H1 (cell line): ENCODE results near the gene SNAP25. TPM values are rescaled to one million over a fixed set of nuclear protein-coding genes. Genes with fewer than 3 reads are reported as not detected.

ENCODE experiments used
- CTCF ChIA-PET: fragments of 300-600 bp; sonication (Branson Sonifier 250); formaldehyde crosslinking; loops from one replicate; lab custom pipeline; 2021; ENCODE audit not compliant: partially characterized antibody; lab: Charles Lee
- POLR2A ChIA-PET: fragments of 300-600 bp; sonication (Branson Sonifier 250); formaldehyde crosslinking; loops from one replicate; lab custom pipeline; 2021; ENCODE audit warnings: inconsistent platforms; ENCODE audit not compliant: partially characterized antibody; lab: Charles Lee
- DNase-seq, 2 experiments: peaks; one replicate each; pipeline versions ENCODE4 v3.0.0 to v3.0.0-alpha.2; 2010 to 2022; ENCODE audit warnings: low spot score in 2 of 2, low read depth in 1 of 2, mixed read lengths in 1 of 2
- FAIRE-seq: peaks from 2 replicates; lab custom pipeline; 2011; peaks lifted over from hg19 to GRCh38; lab: Jason Lieb, UNC
- H2AFZ ChIP-seq: 2 replicates; pipeline ENCODE4 v1.8.1; 2012; ENCODE audit warnings: low read length, inconsistent platforms
- H2AK5ac ChIP-seq: 2 replicates; pipeline ENCODE4 v1.6.1; 2013; ENCODE audit warnings: low read depth, low read length
- H2BK120ac ChIP-seq: replicated peaks from 2 replicates; pipeline ENCODE3; 2013; ENCODE audit warnings: low read depth, low read length, inconsistent platforms
- H2BK12ac ChIP-seq: 2 replicates; pipeline ENCODE4 v1.6.1; 2013; ENCODE audit warnings: low read depth, low read length
- H2BK15ac ChIP-seq: 2 replicates; pipeline ENCODE4 v1.6.1; 2013; ENCODE audit warnings: low read length
- H2BK20ac ChIP-seq: 2 replicates; pipeline ENCODE4 v1.6.1; 2013; ENCODE audit warnings: low read length
- H2BK5ac ChIP-seq: 2 replicates; pipeline ENCODE4 v1.6.1; 2013; ENCODE audit warnings: low read depth, low read length
- H3K14ac ChIP-seq: 2 replicates; pipeline ENCODE4 v1.6.1; 2013; ENCODE audit warnings: inconsistent platforms; ENCODE audit not compliant: insufficient read length
- H3K18ac ChIP-seq: 2 replicates; pipeline ENCODE4 v1.6.1; 2013; ENCODE audit warnings: low read length; ENCODE audit errors: extremely low read depth
- H3K23ac ChIP-seq: 2 replicates; pipeline ENCODE4 v1.6.1; 2013; ENCODE audit warnings: inconsistent platforms; ENCODE audit not compliant: insufficient read length
- H3K23me2 ChIP-seq: 2 replicates; pipeline ENCODE4 v1.6.1; 2013; ENCODE audit warnings: low read depth, low read length
- H3K27ac ChIP-seq: 2 replicates; pipeline ENCODE4 v1.6.1; 2011; ENCODE audit warnings: low read depth, low read length, inconsistent platforms
- H3K27me3 ChIP-seq, 4 experiments: replicated peaks in 1 of 4; 1 replicate in 1 of 4; 2 replicates in 3 of 4; pipeline versions ENCODE4 v1.6.1 to v1.8.1; 2011 to 2013; ENCODE audit warnings: low read length in 3 of 4, mild to moderate bottlenecking in 3 of 4, inconsistent platforms in 2 of 4, mixed read lengths in 2 of 4, moderate library complexity in 1 of 4; ENCODE audit not compliant: control insufficient read depth in 3 of 4, insufficient read depth in 3 of 4; ENCODE audit errors: extremely low read depth in 1 of 4
- H3K36me3 ChIP-seq, 4 experiments: 2 replicates each; pipeline versions ENCODE4 v1.6.1 to v1.8.1; 2011 to 2013; ENCODE audit warnings: mild to moderate bottlenecking in 4 of 4, low read length in 3 of 4, moderate library complexity in 2 of 4, control low read depth in 1 of 4, inconsistent platforms in 1 of 4; ENCODE audit not compliant: insufficient read depth in 4 of 4, control insufficient read depth in 2 of 4
- H3K4ac ChIP-seq: replicated peaks from 2 replicates; pipeline ENCODE3; 2013; ENCODE audit warnings: low read length, low read depth, mixed read lengths, inconsistent platforms; ENCODE audit not compliant: insufficient read length
- H3K4me1 ChIP-seq, 4 experiments: replicated peaks in 1 of 4; 1 replicate in 1 of 4; 2 replicates in 3 of 4; pipeline versions ENCODE4 v1.6.1 to v1.8.1; 2011 to 2013; ENCODE audit warnings: low read length in 3 of 4, inconsistent platforms in 2 of 4, mixed read lengths in 1 of 4; ENCODE audit not compliant: insufficient read depth in 4 of 4, control insufficient read depth in 3 of 4
- H3K4me2 ChIP-seq, 2 experiments: 2 replicates each; pipeline versions ENCODE4 v1.6.1 to v1.8.1; 2011 to 2013; ENCODE audit warnings: low read depth in 2 of 2, low read length in 2 of 2, control low read depth in 1 of 2, inconsistent platforms in 1 of 2, mild to moderate bottlenecking in 1 of 2; ENCODE audit not compliant: insufficient read depth in 1 of 2
- H3K4me3 ChIP-seq, 4 experiments: fragments of 200-600, 300-600 bp in 1 of 4; sonication (generic), shearing (Covaris generic), sonication (Bioruptor Twin) in 1 of 4; 2 replicates each; pipeline versions ENCODE4 v1.5.1 to v1.8.1; 2011 to 2016; ENCODE audit warnings: low read length in 4 of 4, low read depth in 3 of 4, control low read depth in 2 of 4, inconsistent platforms in 2 of 4, mild to moderate bottlenecking in 2 of 4, mixed read lengths in 1 of 4, moderate library complexity in 1 of 4; ENCODE audit not compliant: insufficient read depth in 2 of 4; ENCODE audit errors: extremely low read depth in 1 of 4
- H3K56ac ChIP-seq: replicated peaks from 2 replicates; pipeline ENCODE3; 2013; ENCODE audit warnings: low read depth, mild to moderate bottlenecking, mixed read lengths, low read length, inconsistent platforms; ENCODE audit not compliant: insufficient read length
- H3K79me1 ChIP-seq: 2 replicates; pipeline ENCODE4 v1.6.1; 2013; ENCODE audit warnings: low read depth, low read length, control low read depth
- H3K79me2 ChIP-seq, 2 experiments: 2 replicates each; pipeline versions ENCODE4 v1.6.1 to v1.8.1; 2012 to 2013; ENCODE audit warnings: low read length in 2 of 2, mild to moderate bottlenecking in 2 of 2, inconsistent platforms in 1 of 2; ENCODE audit not compliant: insufficient read depth in 2 of 2, control insufficient read depth in 1 of 2
- H3K9ac ChIP-seq, 4 experiments: replicated peaks in 1 of 4; 1 replicate in 1 of 4; 2 replicates in 3 of 4; pipeline versions ENCODE4 v1.6.1 to v1.8.1; 2011 to 2013; ENCODE audit warnings: low read depth in 3 of 4, low read length in 3 of 4, control low read depth in 2 of 4, mild to moderate bottlenecking in 2 of 4, moderate library complexity in 2 of 4, inconsistent platforms in 1 of 4; ENCODE audit errors: extremely low read depth in 1 of 4
- H3K9me3 ChIP-seq, 2 experiments: 2 replicates each; pipeline versions ENCODE4 v1.6.1 to v1.8.1; 2012 to 2013; ENCODE audit warnings: mild to moderate bottlenecking in 2 of 2, moderate library complexity in 2 of 2, control low read depth in 1 of 2, inconsistent platforms in 1 of 2, low read depth in 1 of 2, low read length in 1 of 2, mixed read lengths in 1 of 2; ENCODE audit not compliant: insufficient read depth in 2 of 2
- H4K20me1 ChIP-seq, 2 experiments: replicated peaks in 1 of 2; 2 replicates each; pipeline versions ENCODE3 to v1.8.1; 2011 to 2013; ENCODE audit warnings: inconsistent platforms in 2 of 2, low read length in 2 of 2, mild to moderate bottlenecking in 1 of 2; ENCODE audit not compliant: insufficient read depth in 2 of 2, control insufficient read depth in 1 of 2
- H4K5ac ChIP-seq: 2 replicates; pipeline ENCODE4 v1.6.1; 2013; ENCODE audit warnings: low read length, low read depth, mixed read lengths, inconsistent platforms; ENCODE audit not compliant: insufficient read length
- H4K8ac ChIP-seq: 2 replicates; pipeline ENCODE4 v1.8.0; 2013; ENCODE audit warnings: mild to moderate bottlenecking, moderate library complexity, low read length, inconsistent platforms; ENCODE audit not compliant: insufficient read depth; ENCODE audit errors: extremely low read depth
- H4K91ac ChIP-seq: replicated peaks from 2 replicates; pipeline ENCODE3; 2013; ENCODE audit warnings: low read length, mixed read lengths, inconsistent platforms; ENCODE audit not compliant: insufficient read length
- CREB1 ChIP-seq: IDR thresholded peaks from 2 replicates; pipeline ENCODE4 v1.6.1; 2012; ENCODE audit warnings: inconsistent platforms
- JUN ChIP-seq: IDR thresholded peaks from 2 replicates; pipeline ENCODE4 v1.6.1; 2011; ENCODE audit warnings: low read depth, mild to moderate bottlenecking, improper control_type of control experiment, low read length
- JUND ChIP-seq: IDR thresholded peaks from 2 replicates; pipeline ENCODE4 v1.6.1; 2011; ENCODE audit warnings: mild to moderate bottlenecking, improper control_type of control experiment, low read length
- KDM1A ChIP-seq: fragments of 200-600, 300-600 bp; sonication (generic); IDR thresholded peaks from 2 replicates; pipeline ENCODE4 v1.7.1; 2016; ENCODE audit warnings: mild to moderate bottlenecking, low read length, borderline replicate concordance
- POLR2AphosphoS5 ChIP-seq: IDR thresholded peaks from 2 replicates; pipeline ENCODE4 v1.6.1; 2011; ENCODE audit warnings: low read depth, low read length
- POU5F1 ChIP-seq: IDR thresholded peaks from 2 replicates; pipeline ENCODE4 v1.6.1; 2011; ENCODE audit warnings: low read depth, mild to moderate bottlenecking, low read length, moderate library complexity
- RBBP5 ChIP-seq: IDR thresholded peaks from 2 replicates; pipeline ENCODE4 v1.7.1; 2012; ENCODE audit warnings: low read depth, mild to moderate bottlenecking, inconsistent platforms, low read length, moderate library complexity, borderline replicate concordance
- RXRA ChIP-seq: IDR thresholded peaks from 2 replicates; pipeline ENCODE4 v1.6.1; 2011; ENCODE audit warnings: low read depth, mild to moderate bottlenecking, low read length, moderate library complexity; ENCODE audit not compliant: insufficient read depth
- SAP30 ChIP-seq: fragments of 300-600 bp; sonication (generic); IDR thresholded peaks from 2 replicates; pipeline ENCODE4 v1.7.1; 2012; ENCODE audit warnings: low read length, moderate library complexity, mild to moderate bottlenecking, inconsistent platforms; ENCODE audit not compliant: insufficient read depth, insufficient replicate concordance
- SIN3A ChIP-seq, 2 experiments: IDR thresholded peaks in 1 of 2; conservative IDR thresholded peaks in 1 of 2; 2 replicates each; pipeline ENCODE4 v1.6.1; 2011 to 2012; ENCODE audit warnings: low read length in 2 of 2, improper control_type of control experiment in 1 of 2, low read depth in 1 of 2, mild to moderate bottlenecking in 1 of 2
- SIX5 ChIP-seq: IDR thresholded peaks from 2 replicates; pipeline ENCODE4 v1.6.1; 2011; ENCODE audit warnings: mild to moderate bottlenecking, low read depth, low read length
- TAF1 ChIP-seq: IDR thresholded peaks from 2 replicates; pipeline ENCODE4 v1.6.1; 2011; ENCODE audit warnings: mild to moderate bottlenecking, low read depth, low read length
- ZNF274 ChIP-seq: IDR thresholded peaks from 2 replicates; pipeline ENCODE4 v1.7.0; 2012; ENCODE audit warnings: low read length, borderline replicate concordance; ENCODE audit errors: extremely low read depth
- WGBS, 2 experiments: shearing (Covaris generic) in 1 of 2; methylation state at CpG; one replicate each; pipeline versions ENCODE4 v1.1.6 to v1.1.7; 2013 to 2015; ENCODE audit warnings: low lambda C conversion rate in 2 of 2, mixed read lengths in 2 of 2, inconsistent platforms in 1 of 2, low coverage in 1 of 2, missing lambda C conversion rate in 1 of 2; ENCODE audit not compliant: insufficient replicate concordance in 2 of 2, insufficient coverage in 1 of 2, insufficient read length in 1 of 2; ENCODE audit errors: extremely low coverage in 1 of 2, missing lambda C conversion rate in 1 of 2; 5-methylcytosine and 5-hydroxymethylcytosine counted together
- polyA plus RNA-seq, 7 experiments: library from polyadenylated mRNA; depleted of rRNA in 3 of 7; stranded (reverse) in 5 of 7; unstranded in 2 of 7; fragments of >200 nt in 5 of 7; fragments of 200-250 nt in 2 of 7; gene quantifications; 1 replicate in 5 of 7; 2 replicates in 1 of 7; 4 replicates in 1 of 7; pipeline versions ENCODE4 v1.2.1 to v1.2.3, GENCODE V29; 2011 to 2013; ENCODE audit warnings: missing spikeins in 2 of 7, mixed read lengths in 2 of 7
- total RNA-seq: library from RNA; stranded (reverse); fragmentation: NEBNext Ultra II Directional; extraction: Animal tissue kit (Norgen Biotek cat#: 25700); gene quantifications from 2 replicates; pipeline ENCODE4 v1.2.1, GENCODE V29; 2021

Gene SNAP25
- total and polyA plus RNA-seq, 2 of the 8 experiments (the other 6 are each of a cell fraction or from before 2014, with no cell fraction given) = 0.51 to 0.52 TPM

GRCh38 chr20:10261702-10262101 is 43.1 kb downstream of the SNAP25 start:
- no peak overlapping the region for H2BK120ac ChIP-seq
- ChIA-PET POLR2A (no interaction called here), CTCF (interaction anchor here (0.6 to 2.1 kb wide), 5 partner anchors 8 to 375 kb away, joined by 3 to 6 read pairs (median 4); no protein-coding TSS in a partner anchor)
- H3K9me3 ChIP-seq = no peaks in the 10 kb centered on the region
- H2BK20ac ChIP-seq = no peak overlapping the region
- no peak overlapping the region for H4K5ac ChIP-seq
- no peak overlapping the region for H3K4ac ChIP-seq
- no peak overlapping the region for H3K23ac ChIP-seq
- no peaks in the 10 kb centered on the region for H3K27me3 ChIP-seq
- no peak overlapping the region for H4K91ac ChIP-seq
- H3K4me1 ChIP-seq = peaks cover 0 to 6% (median 4%) of the 10 kb centered on the region in 4 experiments; a peak in 3 of 7 replicates
- H3K27ac ChIP-seq = no peak overlapping the region
- H3K79me2 ChIP-seq = no peaks in the 10 kb centered on the region
- no peaks in the 10 kb centered on the region for H3K23me2 ChIP-seq
- H2BK15ac ChIP-seq = no peak overlapping the region
- H3K56ac ChIP-seq = no peak overlapping the region
- H2BK5ac ChIP-seq = no peak overlapping the region
- H3K79me1 ChIP-seq = no peaks in the 10 kb centered on the region
- H3K4me2 ChIP-seq = no peak overlapping the region
- no peak overlapping the region for H2AK5ac ChIP-seq
- no peak overlapping the region for H2BK12ac ChIP-seq
- no peak overlapping the region for H3K4me3 ChIP-seq
- peaks cover 0 to 2% of the 10 kb centered on the region in 2 experiments for H4K20me1 ChIP-seq
- H3K18ac ChIP-seq = no peak overlapping the region
- 94% methylated on average over 2 of the region's 2 CpGs; no CpG with 5 or more reads in 1 of the 2 experiments for WGBS, 2 experiments
- H4K8ac ChIP-seq = no peak overlapping the region
- H3K14ac ChIP-seq = no peak overlapping the region
- FAIRE-seq (no peak), DNase-seq (no peak)
- no peaks in the 10 kb centered on the region for H3K36me3 ChIP-seq
- no peak overlapping the region for H2AFZ ChIP-seq
- TF ChIP-seq TAF1 = no peak
- no peak for TF ChIP-seq JUND
- TF ChIP-seq SAP30 = no peak
- no peak for TF ChIP-seq RBBP5
- no peak for TF ChIP-seq POU5F1
- TF ChIP-seq RXRA = no peak
- TF ChIP-seq JUN = no peak
- TF ChIP-seq POLR2AphosphoS5 = no peak
- no peak for TF ChIP-seq SIN3A (conservative IDR thresholded peaks at IDR 0.05 in 1 of 2, IDR thresholded peaks at IDR 0.05 in 1 of 2; ENCODE audit: low read depth in 1 of 2, low read length in 2 of 2)
- TF ChIP-seq CREB1 = no peak
- no peak for TF ChIP-seq ZNF274
- TF ChIP-seq SIX5 = no peak
- TF ChIP-seq KDM1A = no peak
- no peak overlapping the region for H3K9ac ChIP-seq
